Gastroesophageal sphincter (tissue), 4 donors: ENCODE results near the gene CD300A. TPM values are rescaled to one million over a fixed set of nuclear protein-coding genes. Genes with fewer than 3 reads are reported as not detected.

ENCODE experiments used
- ATAC-seq: fragments of 150-250 bp; one replicate; pipeline ENCODE4 v1.9.1; 2016; ENCODE audit warnings: mild to moderate bottlenecking, moderate library complexity
- H3K27ac ChIP-seq, 4 donors: fragments of 200-600 bp; sonication (generic) in 3 of 4; 1 replicate in 3 of 4; 2 replicates in 1 of 4; pipeline ENCODE4 v1.5.1; 2016 to 2019
- H3K27me3 ChIP-seq: fragments of 200-600 bp; sonication (generic); one replicate; pipeline ENCODE4 v1.5.1; 2019
- H3K36me3 ChIP-seq, 2 donors: fragments of 200-600 bp; sonication (generic); one replicate each; pipeline ENCODE4 v1.5.1; 2019; ENCODE audit warnings: control low read depth in 1 of 2
- H3K4me1 ChIP-seq, 3 donors: fragments of 200-600 bp; sonication (generic); 1 replicate in 2 of 3; 2 replicates in 1 of 3; pipeline ENCODE4 v1.5.1; 2016 to 2019; ENCODE audit warnings: control low read depth in 2 of 3
- H3K4me3 ChIP-seq, 2 donors: fragments of 200-600 bp; sonication (generic); one replicate each; pipeline ENCODE4 v1.5.1; 2019; ENCODE audit warnings: mild to moderate bottlenecking in 1 of 2, moderate library complexity in 1 of 2
- H3K9me3 ChIP-seq, 3 donors: fragments of 200-600 bp; sonication (generic); one replicate each; pipeline ENCODE4 v1.5.1; 2017 to 2019; ENCODE audit warnings: control low read depth in 2 of 3
- EP300 ChIP-seq: sonication (generic); formaldehyde crosslinking; IDR thresholded peaks from one replicate; pipeline ENCODE4 v1.6.1; 2017; ENCODE audit warnings: antibody characterized with exemption, mild to moderate bottlenecking
- POLR2A ChIP-seq, 2 donors: fragments of 450-650 bp; IDR thresholded peaks; one replicate each; pipeline ENCODE4 v1.6.1; 2017; ENCODE audit warnings: antibody characterized with exemption in 2 of 2, mild to moderate bottlenecking in 2 of 2, moderate library complexity in 1 of 2
- POLR2AphosphoS5 ChIP-seq: sonication (generic); formaldehyde crosslinking; IDR thresholded peaks from one replicate; pipeline ENCODE4 v1.6.1; 2017; ENCODE audit warnings: antibody characterized with exemption
- WGBS, 2 donors: methylation state at CpG; one replicate each; pipeline ENCODE4 v1.1.5; 2018; ENCODE audit warnings: low coverage in 1 of 2; 5-methylcytosine and 5-hydroxymethylcytosine counted together
- total RNA-seq, 4 donors: library from RNA; depleted of rRNA; stranded (reverse); fragments of >200 nt; gene quantifications; one replicate each; pipeline ENCODE4 v1.1.0, GENCODE V29; 2016
- TF ChIP-seq, protein P1 (sequence below), 4 experiments: fragments of 200-600 bp in 2 of 4; fragments of 450-650 bp in 2 of 4; sonication (generic) in 1 of 4; IDR thresholded peaks; one replicate each; pipeline ENCODE4 v1.5.1; 2017 to 2019; ENCODE audit warnings: antibody characterized with exemption in 4 of 4, mild to moderate bottlenecking in 2 of 4, moderate library complexity in 2 of 4

CD300A gene
- total RNA-seq, 4 donors from 2014 or later: 2.0 to 5.8 (median 3.1) TPM

DNA sequence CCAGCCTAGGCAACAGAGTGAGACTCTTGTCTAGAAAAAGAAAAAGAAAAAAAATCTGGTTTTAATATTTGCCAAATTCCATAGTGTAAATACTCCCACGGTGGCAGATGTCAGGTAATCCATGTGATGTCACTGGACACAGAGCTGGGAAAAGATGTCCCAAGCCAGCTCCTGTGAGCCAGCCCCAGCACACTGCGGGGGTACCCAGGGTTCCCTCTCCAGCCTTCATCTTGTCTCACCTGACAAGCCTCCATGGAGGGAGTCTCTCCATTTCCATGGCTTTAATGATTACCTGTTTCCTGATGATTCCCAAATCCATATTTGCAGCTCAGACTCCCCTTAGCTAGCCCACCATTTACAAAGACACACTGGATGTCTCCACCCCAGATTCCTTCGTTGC is 60.2 kb downstream of the CD300A start:
- Histone ChIP-seq H3K4me3 (no peak overlapping the region), H3K27me3 (peaks cover 28% of the 10 kb centered on the region), H3K4me1 (no peaks in the 10 kb centered on the region), H3K9me3 (peaks cover 0 to 14% (median 0%) of the 10 kb centered on the region in 3 donors), H3K27ac (no peak overlapping the region), H3K36me3 (no peaks in the 10 kb centered on the region)
- WGBS, 2 donors: 52 to 75% methylated on average over 2 to 3 of the region's 3 CpGs
- ATAC-seq: no peak
- TF ChIP-seq EP300 (no peak), POLR2A (IDR thresholded peaks at IDR 0.05) (no peak), POLR2AphosphoS5 (no peak)
- TF ChIP-seq, protein P1, sequence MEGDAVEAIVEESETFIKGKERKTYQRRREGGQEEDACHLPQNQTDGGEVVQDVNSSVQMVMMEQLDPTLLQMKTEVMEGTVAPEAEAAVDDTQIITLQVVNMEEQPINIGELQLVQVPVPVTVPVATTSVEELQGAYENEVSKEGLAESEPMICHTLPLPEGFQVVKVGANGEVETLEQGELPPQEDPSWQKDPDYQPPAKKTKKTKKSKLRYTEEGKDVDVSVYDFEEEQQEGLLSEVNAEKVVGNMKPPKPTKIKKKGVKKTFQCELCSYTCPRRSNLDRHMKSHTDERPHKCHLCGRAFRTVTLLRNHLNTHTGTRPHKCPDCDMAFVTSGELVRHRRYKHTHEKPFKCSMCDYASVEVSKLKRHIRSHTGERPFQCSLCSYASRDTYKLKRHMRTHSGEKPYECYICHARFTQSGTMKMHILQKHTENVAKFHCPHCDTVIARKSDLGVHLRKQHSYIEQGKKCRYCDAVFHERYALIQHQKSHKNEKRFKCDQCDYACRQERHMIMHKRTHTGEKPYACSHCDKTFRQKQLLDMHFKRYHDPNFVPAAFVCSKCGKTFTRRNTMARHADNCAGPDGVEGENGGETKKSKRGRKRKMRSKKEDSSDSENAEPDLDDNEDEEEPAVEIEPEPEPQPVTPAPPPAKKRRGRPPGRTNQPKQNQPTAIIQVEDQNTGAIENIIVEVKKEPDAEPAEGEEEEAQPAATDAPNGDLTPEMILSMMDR (IDR thresholded peaks at IDR 0.05): no peak

DNA sequence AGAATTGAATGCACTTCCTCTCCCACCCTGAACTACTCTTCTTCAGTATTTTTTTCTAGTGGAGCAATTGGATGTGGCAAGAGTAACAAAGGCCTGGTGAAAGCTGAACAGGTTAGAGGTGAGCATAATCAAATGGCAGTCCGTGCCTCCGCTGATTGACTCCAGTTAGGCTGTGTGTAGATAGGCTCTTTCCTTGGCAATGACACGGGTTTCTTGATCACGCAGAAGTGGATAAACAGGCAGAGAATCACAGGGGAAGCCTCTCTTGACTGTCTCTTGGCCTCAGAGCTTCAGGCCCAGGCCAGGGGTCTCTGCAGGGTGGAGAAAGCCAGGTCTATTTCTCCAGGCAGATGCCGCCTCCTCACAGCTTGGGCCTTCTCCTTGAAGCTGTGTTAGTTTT is 60.6 kb downstream of the CD300A start:
- Histone ChIP-seq H3K36me3 (no peaks in the 10 kb centered on the region), H3K4me3 (no peak overlapping the region), H3K27me3 (peaks cover 32% of the 10 kb centered on the region), H3K27ac (no peak overlapping the region), H3K9me3 (peaks cover 0 to 14% (median 0%) of the 10 kb centered on the region in 3 donors), H3K4me1 (no peaks in the 10 kb centered on the region)
- TF ChIP-seq POLR2A (IDR thresholded peaks at IDR 0.05) (no peak), POLR2AphosphoS5 (no peak)
- no peak for ATAC-seq
- 79% methylated on average over 2 to 5 of the region's 5 CpGs for WGBS, 2 donors

DNA sequence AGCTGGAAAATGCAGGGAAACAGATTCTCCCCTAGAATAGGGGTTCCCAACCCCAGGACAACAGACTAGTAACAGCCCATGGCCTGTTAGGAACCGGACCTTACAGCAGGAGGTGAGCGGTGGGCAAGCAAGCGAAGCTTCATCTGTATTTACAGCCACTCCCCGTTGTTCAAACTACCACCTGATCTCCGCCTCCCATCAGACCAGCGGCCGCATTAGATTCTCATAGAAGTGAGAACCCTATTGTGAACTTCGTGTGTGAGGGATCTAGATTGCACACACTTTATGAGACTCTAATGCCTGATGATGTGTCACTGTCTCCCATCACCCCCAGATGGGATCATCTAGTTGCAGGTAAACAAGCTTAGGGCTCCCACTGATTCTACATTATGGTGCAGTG is 61.3 kb downstream of the CD300A start:
- TF ChIP-seq EP300 (no peak), POLR2AphosphoS5 (no peak), POLR2A (IDR thresholded peaks at IDR 0.05) (no peak)
- TF ChIP-seq, protein P1 (IDR thresholded peaks at IDR 0.05): no peak
- WGBS, 2 donors: 79 to 82% methylated on average over 5 to 8 of the region's 8 CpGs
- H3K9me3 ChIP-seq: peaks cover 0 to 8% (median 0%) of the 10 kb centered on the region in 3 donors
- H3K27me3 ChIP-seq: peaks cover 32% of the 10 kb centered on the region
- H3K4me1 ChIP-seq: no peaks in the 10 kb centered on the region
- ATAC-seq: no peak
- no peak overlapping the region for H3K27ac ChIP-seq
- H3K36me3 ChIP-seq: no peaks in the 10 kb centered on the region
- H3K4me3 ChIP-seq: no peak overlapping the region

DNA sequence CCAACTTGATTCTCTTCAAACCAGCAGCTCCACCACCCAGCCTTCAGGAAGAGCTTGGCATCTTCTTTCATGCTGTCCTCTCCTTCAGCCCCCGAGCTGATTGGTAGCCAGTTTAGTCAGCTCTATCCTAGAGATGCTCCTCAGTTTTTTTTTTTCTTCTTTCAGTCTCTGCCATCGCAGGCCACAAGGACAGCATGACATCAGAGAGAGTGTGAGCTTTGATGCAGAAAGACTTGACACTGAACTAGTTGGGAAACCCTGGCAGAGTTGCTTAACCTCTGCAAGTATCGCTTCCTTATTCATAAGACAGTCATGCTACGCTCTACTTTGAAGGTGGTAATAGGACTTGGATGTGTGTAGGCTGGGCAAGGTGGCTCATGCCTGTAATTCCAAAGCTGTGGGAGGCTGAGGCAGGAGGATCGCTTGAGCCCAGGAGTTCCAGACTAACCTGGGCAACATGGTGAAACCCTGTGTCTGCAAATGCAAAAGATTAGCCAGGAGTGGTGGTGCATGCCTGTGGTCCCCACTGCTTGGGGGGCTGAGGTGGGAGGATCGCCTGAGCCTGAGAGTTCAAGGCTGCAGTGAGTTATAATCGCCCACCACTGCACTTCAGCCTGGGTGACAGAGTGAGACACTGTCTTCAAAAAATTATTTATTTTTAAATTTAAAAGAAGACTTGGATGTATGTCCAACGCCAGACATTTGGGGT is 62.2 kb downstream of the CD300A start:
- ATAC-seq: peak; percentile 44

DNA sequence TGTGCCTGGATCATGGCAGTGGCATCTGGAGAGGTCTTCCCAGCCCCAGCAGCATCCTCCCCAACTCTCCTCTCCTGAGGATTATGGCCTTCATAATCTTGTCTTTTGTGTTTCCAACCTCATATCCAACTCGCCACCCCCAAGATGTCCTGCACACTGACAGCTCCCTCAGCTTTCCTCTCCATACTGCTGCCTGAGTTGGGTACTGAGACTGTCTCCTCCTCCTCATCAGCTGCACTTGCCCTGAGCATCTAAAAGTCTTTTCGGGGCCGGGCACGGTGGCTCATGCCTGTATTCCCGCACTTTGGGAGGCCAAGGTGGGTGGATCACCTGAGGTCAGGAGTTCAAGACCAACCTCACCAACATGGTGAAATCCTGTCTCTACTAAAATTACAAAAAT is 62.8 kb downstream of the CD300A start:
- 60 to 63% methylated on average over 1 of the region's 5 CpGs for WGBS, 2 donors
- no peak for ATAC-seq
- Histone ChIP-seq H3K27ac (no peak overlapping the region), H3K4me1 (no peaks in the 10 kb centered on the region), H3K4me3 (no peak overlapping the region), H3K9me3 (no peaks in the 10 kb centered on the region), H3K36me3 (no peaks in the 10 kb centered on the region), H3K27me3 (peaks cover 26% of the 10 kb centered on the region)
- no peak for TF ChIP-seq POLR2A (IDR thresholded peaks at IDR 0.05)
- TF ChIP-seq, protein P1 (IDR thresholded peaks at IDR 0.05): no peak
- no peak for TF ChIP-seq EP300
- TF ChIP-seq POLR2AphosphoS5: no peak

More for the DNA sequence above, 62.2 kb downstream of the CD300A start:
- H3K27ac ChIP-seq: no peak overlapping the region
- H3K9me3 ChIP-seq: no peaks in the 10 kb centered on the region
- H3K4me1 ChIP-seq: no peaks in the 10 kb centered on the region
- H3K27me3 ChIP-seq: peaks cover 26% of the 10 kb centered on the region
- 55 to 73% methylated on average over 2 to 8 of the region's 8 CpGs for WGBS, 2 donors
- H3K36me3 ChIP-seq: no peaks in the 10 kb centered on the region
- H3K4me3 ChIP-seq: no peak overlapping the region
- no peak for TF ChIP-seq EP300
- TF ChIP-seq POLR2AphosphoS5: no peak
- no peak for TF ChIP-seq POLR2A (IDR thresholded peaks at IDR 0.05)
- TF ChIP-seq, protein P1 (IDR thresholded peaks at IDR 0.05): no peak
